NCI-H2107 (cell line): Measurements from ENCODE around the gene KMO.

Experiments
- DNase-seq: peaks from one replicate; lab custom pipeline; 2025; lab: John Stamatoyannopoulos, UW

Gene KMO

GRCh38 chr1:241536969-241537368, 4.8 kb downstream of the KMO start:
- DNase-seq: no peak

DNA sequence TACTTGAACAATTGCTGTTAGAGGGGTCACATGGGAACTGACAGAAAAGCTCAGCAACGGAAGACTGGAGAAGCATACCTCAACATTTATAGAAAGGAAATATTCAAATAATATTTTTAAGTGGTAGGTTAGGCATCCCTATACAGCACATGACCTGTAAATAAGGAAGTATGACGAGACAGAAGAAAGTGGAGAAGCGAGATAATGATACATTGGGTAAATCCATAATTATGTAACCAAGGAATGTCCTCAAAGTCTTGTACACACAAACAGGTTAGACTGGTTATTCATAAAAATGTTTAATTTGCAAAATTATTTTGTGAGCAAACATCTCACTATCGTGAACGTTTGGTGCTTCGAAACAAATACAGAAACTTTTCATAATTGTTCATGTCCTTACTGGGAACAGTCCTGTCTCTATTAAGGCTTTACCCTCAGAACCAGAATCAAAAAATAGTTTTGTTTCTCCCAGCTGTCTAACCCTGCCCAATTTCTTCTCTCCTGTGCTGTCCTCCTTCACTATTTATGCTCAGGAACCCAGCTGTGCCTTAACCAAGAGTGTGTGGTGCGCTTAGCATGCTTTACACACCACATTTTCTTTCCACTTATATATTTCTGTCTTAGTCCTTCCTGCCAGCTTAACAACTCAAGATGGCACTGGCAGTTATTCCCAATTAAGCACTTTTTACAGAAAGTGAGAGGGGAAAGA, 10.2 kb downstream of the KMO start:
- DNase-seq: no peak

GRCh38 chr1:241548008-241548407, 15.8 kb downstream of the KMO start:
- DNase-seq: no peak

GRCh38 chr1:241550318-241550717, 18.1 kb downstream of the KMO start:
- DNase-seq: no peak

DNA sequence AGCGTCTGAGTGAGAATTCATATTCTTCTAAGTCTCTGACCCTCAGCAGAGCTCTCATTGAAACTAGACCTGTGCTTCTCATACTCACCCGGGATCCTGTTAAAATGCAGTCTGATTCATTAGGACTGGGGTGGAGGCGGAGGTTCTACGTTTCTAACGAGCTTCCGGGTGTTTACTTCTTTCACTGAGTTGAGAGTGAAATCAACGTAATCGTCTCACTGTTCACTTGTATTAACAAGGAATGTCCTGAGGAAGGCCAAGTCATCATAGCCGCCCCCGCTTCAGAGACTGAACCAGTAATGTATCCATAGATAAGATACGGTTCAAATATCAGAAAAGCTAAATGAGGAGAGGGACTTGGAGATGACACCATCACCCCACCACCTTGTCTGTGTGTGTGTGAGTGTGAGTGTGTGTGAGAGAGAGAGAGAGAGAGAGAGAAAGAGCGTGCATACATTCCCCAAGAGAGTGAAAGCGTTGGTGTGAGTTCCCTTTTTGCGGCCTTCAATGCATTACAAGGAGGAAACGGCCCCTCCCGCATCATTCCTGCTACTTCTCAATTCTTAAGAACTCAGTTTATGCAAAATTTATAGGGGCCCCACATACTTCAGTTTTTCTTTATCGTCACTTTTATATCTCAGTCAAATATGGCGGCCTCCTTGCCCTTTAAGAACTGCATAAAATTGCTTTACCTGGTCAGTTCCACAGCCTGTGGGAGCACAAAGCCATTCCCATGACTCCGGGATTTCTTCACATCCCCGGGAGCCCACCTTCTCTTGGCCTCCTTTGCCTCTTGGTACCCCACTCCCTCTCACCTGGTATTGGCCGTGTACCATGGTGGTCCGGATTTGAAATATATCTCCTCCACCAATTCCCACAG, 19.8 kb downstream of the KMO start:
- DNase-seq: no peak

DNA sequence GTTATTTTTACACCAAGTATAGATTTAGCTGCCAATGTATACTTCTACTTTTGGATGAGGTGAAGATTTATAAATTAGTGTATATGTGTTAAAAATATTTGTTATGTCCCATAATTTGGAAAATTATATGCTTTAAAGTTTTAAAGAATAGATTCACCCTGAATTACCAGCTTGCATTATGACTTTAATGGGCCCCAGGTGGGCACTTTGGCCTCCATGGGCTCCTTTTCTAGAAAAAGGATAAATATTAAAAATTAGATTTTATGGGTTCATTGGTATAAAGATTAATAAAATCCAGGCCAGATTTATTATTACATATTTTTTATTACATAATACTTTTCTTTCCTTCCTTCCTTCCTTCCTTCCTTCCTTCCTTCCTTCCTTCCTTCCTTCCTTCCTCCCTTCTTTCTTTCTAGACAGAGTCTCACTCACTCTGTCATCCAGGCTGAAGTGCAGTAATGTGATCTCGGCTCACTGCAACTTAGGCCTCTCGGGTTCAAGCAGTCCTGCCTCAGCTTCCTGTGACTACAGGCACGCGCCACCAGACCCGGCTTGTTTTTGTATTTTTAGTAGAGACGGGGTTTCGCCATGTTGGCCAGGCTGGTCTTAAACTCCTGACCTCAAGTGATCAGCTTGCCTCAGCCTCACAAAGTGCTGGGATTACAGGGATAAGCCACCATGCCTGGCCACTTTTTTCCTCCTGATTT, 21.9 kb downstream of the KMO start:
- DNase-seq: no peak

GRCh38 chr1:241555526-241555925, 23.3 kb downstream of the KMO start:
- no peak for DNase-seq

GRCh38 chr1:241557031-241557430, 24.9 kb downstream of the KMO start:
- no peak for DNase-seq

DNA sequence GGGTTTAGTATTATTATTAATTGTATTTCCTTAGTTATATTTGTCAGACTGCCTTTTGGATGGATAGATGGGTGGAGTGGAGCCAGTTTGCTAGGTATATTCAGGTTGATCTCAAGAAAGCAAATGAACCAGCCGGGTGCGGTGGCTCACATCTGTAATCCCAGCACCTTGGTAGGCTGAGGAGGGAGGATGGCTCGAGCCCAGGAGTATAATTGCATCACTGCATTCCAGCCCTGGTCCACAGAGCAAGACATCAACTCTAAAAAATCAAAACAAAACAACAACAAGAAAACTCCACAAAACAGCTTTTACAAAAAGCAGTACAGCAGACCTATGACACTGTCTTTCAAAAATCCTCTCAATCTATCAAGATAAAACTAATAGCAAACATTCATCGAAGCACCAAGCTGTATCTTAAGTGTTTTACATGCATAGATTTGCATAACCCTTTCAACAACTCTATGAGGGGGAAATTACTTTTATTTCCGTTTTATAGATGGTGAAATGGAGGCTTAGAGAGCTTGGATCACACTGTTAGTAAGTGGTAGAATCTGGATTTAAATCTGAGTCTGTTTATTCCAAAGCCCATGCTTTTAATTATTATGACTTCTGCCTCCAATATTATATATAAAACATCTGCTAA, 25.5 kb downstream of the KMO start:
- no peak for DNase-seq

DNA sequence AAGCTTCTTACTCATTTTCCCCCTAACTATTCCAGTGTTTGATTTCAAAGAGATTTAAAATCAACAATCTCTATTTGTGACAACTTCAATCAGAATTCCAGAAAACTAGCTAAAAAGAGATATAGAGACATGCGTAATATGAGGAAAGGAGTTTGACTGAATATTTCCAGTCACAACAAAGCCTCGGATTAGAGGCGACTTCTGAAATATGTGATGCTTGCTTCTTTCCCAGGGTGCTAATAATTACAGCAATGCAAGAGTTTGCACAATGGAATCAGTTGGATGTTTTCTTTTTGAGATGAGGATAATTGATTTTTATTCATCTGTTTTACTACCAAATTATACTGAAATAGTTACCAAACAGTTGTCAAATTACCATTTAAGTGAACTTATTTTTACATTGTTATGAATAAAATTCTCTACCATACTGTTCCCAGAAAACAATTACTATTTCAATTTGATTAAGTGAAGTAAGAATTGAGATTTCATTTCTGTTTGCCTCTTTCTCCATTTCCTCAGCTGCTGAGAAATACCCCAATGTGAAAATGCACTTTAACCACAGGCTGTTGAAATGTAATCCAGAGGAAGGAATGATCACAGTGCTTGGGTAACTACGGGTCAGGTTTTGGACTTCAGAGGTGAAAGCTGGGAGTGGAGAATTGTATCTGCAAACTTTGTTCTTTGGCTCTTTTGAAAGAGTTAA, 28.1 kb downstream of the KMO start:
- DNase-seq: no peak

DNA sequence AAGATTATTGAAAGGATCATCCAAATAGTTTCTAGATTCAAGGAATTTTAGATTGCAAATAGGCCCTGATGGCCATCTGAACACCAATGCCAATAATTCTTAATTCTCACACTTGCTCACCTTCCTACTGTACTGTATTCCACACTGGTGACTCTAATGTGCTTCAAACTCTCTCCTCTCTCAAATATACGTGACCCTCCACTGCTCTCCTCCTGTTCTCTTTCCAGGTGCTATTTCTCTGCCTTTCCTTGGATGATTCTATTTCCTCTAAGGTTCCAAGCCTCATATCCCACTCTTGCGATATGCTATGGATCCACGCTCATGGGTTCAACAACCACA, 28.6 kb downstream of the KMO start:
- DNase-seq: no peak

GRCh38 chr1:241569848-241570247, 37.7 kb downstream of the KMO start:
- DNase-seq: no peak

- DNase-seq: no peak
Observed at GRCh38 chr1:241574154-241574553, 42.0 kb downstream of the KMO start.

- no peak for DNase-seq
Observed at GRCh38 chr1:241579434-241579833, 47.3 kb downstream of the KMO start.

DNA sequence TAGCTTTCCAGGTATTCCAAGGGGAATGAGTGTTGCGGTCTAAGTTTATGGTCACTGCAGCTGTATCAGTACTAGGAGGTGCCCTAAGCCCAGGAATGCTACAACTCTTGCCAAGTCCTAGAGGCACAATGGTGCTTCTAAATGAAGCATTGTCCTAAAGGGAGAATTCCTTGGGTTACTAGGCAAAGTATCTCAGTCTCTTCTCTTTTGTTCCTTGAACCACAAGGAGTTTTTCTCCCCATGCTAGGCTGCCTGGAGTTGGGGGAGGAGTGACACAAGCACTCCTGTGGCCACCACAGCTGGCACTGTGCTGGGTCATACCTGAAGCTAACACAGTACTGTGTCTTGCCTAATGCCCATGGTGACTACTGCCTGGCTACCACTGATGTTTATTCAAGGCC, 50.7 kb downstream of the KMO start:
- no peak for DNase-seq

GRCh38 chr1:241586905-241587512, 54.8 kb downstream of the KMO start:
- no peak for DNase-seq

- DNase-seq: no peak
Observed at GRCh38 chr1:241589521-241589920, 57.3 kb downstream of the KMO start.

- no peak for DNase-seq
Observed at GRCh38 chr1:241590719-241591118, 58.5 kb downstream of the KMO start.

- no peak for DNase-seq
Observed at GRCh38 chr1:241591317-241591716, 59.1 kb downstream of the KMO start.

GRCh38 chr1:241591736-241592135, 59.6 kb downstream of the KMO start:
- DNase-seq: no peak

GRCh38 chr1:241592273-241592958, 60.2 kb downstream of the KMO start:
- no peak for DNase-seq
